Transverse colon (tissue), 4 donors: ENCODE measurements around the gene BRI3BP.

Source experiments
- CTCF ChIP-seq, 5 experiments: fragments of 200-600 bp in 3 of 5; fragments of 450-650 bp in 2 of 5; sonication (generic) in 3 of 5; IDR thresholded peaks; 1 replicate in 2 of 5; 2 replicates in 3 of 5; pipeline ENCODE4 v1.5.1; 2016 to 2017; ENCODE audit warnings: antibody characterized with exemption in 5 of 5, inconsistent platforms in 3 of 5, mild to moderate bottlenecking in 2 of 5, moderate library complexity in 1 of 5
- EP300 ChIP-seq: sonication (generic); formaldehyde crosslinking; IDR thresholded peaks from one replicate; pipeline ENCODE4 v1.6.1; 2017; ENCODE audit warnings: antibody characterized with exemption, low read depth
- POLR2A ChIP-seq: fragments of 450-650 bp; IDR thresholded peaks from one replicate; pipeline ENCODE4 v1.6.1; 2016; ENCODE audit warnings: antibody characterized with exemption, mild to moderate bottlenecking, moderate library complexity
- POLR2AphosphoS5 ChIP-seq, 3 donors: sonication (generic); formaldehyde crosslinking; IDR thresholded peaks; one replicate each; pipeline ENCODE4 v1.6.1; 2016; ENCODE audit warnings: antibody characterized with exemption in 3 of 3

- TF ChIP-seq POLR2A (no peak), CTCF (IDR thresholded peaks at IDR 0.05) (no peak), POLR2AphosphoS5 (IDR thresholded peaks at IDR 0.05) (no peak), EP300 (no peak)
Measured at GRCh38 chr12:124953689-124954405, 39.6 kb upstream of the BRI3BP start.
